ENCODE results near the gene SENP5.

DNA sequence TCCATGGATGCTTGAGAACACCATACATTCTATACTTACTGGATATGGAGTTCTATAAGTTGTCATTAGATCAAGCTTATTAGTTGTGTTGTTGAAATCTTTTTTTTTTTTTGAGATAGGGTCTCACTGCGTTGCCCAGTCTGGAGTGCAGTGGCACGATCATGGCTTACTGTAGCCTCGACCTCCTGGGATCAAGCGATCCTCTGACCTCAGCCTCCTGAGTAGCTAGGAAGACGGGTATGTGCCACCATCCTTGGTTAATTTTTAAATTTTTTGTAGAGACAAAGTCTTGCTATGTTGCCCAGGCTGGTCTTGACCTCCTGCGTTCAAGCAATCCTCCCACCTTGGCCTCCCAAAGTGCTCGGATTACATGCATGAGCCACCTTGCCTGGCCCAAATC, 87.1 kb downstream of the SENP5 start:
- no peak for TF ChIP-seq EZH2phosphoT487 (IDR thresholded peaks at IDR 0.05; ENCODE audit: insufficient read depth, low read depth)
- TF ChIP-seq EZH2 (IDR thresholded peaks at IDR 0.05; ENCODE audit: insufficient read depth, poor library complexity, severe bottlenecking), result no peak

Data from GM23248 (cell line).